Muscle layer of colon (tissue), 2 donors: Measurements from ENCODE around the gene TTF2.
"Not testable (repeated sequence)": the region's sequence is repeated elsewhere in the genome, so short reads cannot be mapped to it uniquely, and the experiment has no call there.

Experiments
- H3K27ac ChIP-seq: one replicate; pipeline ENCODE4 v1.7.0; 2013; ENCODE audit warnings: low read depth, mild to moderate bottlenecking, low read length, moderate library complexity
- H3K27me3 ChIP-seq, 2 donors: one replicate each; pipeline ENCODE4 v1.7.0; 2013; ENCODE audit warnings: low read length in 2 of 2, mild to moderate bottlenecking in 2 of 2; ENCODE audit not compliant: insufficient read depth in 2 of 2, control insufficient read depth in 1 of 2
- H3K36me3 ChIP-seq: one replicate; pipeline ENCODE4 v1.7.0; 2013; ENCODE audit warnings: mild to moderate bottlenecking, low read length; ENCODE audit not compliant: insufficient read depth
- H3K4me1 ChIP-seq: one replicate; pipeline ENCODE4 v1.7.0; 2013; ENCODE audit warnings: mild to moderate bottlenecking, low read length; ENCODE audit not compliant: insufficient read depth
- H3K4me3 ChIP-seq, 2 donors: one replicate each; pipeline ENCODE4 v1.7.0; 2013; ENCODE audit warnings: low read length in 2 of 2, low read depth in 1 of 2, mild to moderate bottlenecking in 1 of 2, moderate library complexity in 1 of 2
- H3K9ac ChIP-seq: one replicate; pipeline ENCODE4 v1.7.0; 2013; ENCODE audit warnings: low read length
- H3K9me3 ChIP-seq: one replicate; pipeline ENCODE4 v1.7.0; 2013; ENCODE audit warnings: mild to moderate bottlenecking, low read length
- donor health status: abdominal sarcoma.
- donor health status: Adenocarcinoma of cecum.

The TTF2 gene

DNA sequence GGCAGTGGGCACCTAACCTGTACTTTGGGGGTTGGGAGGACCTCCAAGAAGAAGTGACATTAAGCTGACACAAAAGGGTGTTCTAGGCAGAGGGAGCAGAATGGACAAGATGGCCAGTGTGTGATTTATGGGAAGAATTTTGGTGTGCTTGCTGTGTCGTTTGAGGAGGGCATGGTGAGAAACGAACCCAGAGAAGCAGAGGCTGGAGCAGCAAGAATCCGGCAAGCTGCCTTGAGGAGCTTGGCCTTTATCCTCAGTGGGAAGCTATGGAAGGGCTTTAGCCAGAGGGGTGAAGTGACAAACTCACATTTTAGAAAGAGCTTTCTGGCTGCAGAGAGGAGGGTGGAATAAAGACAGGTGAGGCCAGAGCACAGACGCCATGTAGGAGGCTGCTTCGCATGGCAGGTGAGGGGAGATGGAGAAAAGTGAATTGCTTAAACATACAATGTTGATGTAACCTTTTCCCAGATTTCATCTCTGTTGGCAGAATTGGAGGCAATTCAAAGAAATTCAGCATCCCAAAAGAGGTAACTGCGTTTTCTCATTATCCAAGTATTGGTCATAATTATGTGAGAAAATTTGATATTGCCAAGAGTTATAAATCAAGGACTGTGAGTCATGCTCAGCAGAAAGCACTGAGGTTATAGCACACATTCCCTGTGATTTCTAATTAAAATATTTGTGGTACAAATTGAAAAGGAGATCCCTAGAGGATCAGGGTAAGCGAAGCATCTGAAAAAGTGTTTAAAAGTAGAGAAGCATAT lies 34.9 kb downstream of the TTF2 start:
- peak overlapping the region; percentile 17 for H3K27ac ChIP-seq
- no peak overlapping the region for H3K9ac ChIP-seq
- H3K36me3 ChIP-seq = no peaks in the 10 kb centered on the region
- no peak overlapping the region for H3K4me3 ChIP-seq
- H3K9me3 ChIP-seq = no peaks in the 10 kb centered on the region
- peaks cover 7% of the 10 kb centered on the region for H3K4me1 ChIP-seq
- H3K27me3 ChIP-seq = no peaks in the 10 kb centered on the region

DNA sequence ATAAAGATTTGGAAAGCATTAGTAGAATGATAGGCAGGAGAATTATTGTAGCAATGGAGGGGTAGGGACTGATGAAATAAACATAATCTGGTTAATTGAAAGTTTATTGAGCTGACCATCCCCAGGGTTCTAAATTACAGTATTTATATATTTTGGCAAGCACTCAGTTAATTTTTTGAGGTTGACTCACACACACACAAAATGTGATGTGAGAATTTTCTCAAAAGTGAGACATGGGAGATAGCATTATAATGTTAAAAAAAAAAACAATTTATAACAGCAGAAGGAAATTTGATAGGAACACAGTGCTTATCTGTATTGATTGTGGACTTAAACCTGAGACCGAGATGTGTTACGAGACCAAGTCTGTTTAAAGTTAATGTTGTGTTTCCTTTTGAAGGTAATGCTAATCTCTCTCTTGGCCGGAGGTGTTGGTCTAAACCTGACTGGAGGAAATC lies 36.9 kb downstream of the TTF2 start:
- no peak overlapping the region for H3K27ac ChIP-seq
- H3K36me3 ChIP-seq = no peaks in the 10 kb centered on the region

DNA sequence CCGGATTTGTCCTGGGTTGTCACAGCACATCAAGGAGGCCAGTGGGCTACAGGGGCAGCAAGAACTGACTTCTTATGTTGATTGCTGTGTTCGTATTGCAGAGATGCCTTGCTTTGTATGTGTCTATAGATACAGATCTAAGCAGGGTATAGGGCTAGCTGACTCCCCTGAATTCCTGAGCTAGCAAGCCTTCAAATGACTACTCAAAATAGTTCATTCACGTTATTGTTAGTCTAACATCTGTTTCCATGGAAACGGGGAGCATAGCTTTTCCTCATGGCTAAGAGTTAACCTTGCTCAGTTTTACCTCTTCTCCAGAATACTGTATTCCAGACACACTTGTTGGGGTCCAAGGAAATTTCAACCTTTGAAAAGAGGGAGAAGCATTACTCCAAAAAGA lies 37.3 kb downstream of the TTF2 start:
- Histone ChIP-seq H3K27me3 (no peaks in the 10 kb centered on the region), H3K27ac (no peak overlapping the region), H3K4me3 (no peak overlapping the region), H3K36me3 (no peaks in the 10 kb centered on the region), H3K4me1 (peaks cover 7% of the 10 kb centered on the region), H3K9me3 (no peaks in the 10 kb centered on the region), H3K9ac (no peak overlapping the region)

More for the DNA sequence above, 36.9 kb downstream of the TTF2 start:
- no peak overlapping the region for H3K4me3 ChIP-seq
- no peaks in the 10 kb centered on the region for H3K27me3 ChIP-seq
- peaks cover 7% of the 10 kb centered on the region for H3K4me1 ChIP-seq
- no peak overlapping the region for H3K9ac ChIP-seq
- no peaks in the 10 kb centered on the region for H3K9me3 ChIP-seq

DNA sequence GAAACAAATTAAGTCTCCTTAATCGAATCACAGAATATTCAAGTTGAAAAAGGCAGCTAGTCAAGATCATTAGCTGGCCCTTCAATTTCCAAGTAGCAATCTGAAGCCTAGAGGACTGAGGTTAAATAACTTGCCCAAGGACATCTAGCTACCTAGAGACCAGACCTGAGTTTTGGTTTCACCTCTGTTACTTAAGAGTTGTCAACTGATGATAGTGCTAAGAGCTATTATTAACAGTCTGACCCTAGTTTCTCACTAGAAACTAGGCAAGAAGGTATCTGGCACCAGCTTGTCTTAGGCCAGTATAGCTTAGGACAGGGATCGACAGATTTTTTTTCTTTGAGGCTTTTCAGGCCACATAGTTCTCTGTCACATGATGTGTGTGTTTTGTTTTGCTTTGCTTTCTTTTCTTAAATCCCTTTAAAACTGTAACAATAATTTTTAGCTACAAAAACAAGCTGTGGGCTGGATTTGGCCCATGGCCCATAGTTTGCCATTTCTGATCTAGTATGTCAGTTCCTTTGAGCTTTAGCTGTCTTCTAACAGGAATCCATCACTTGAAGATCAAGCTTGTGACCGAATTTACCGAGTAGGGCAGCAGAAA lies 38.3 kb downstream of the TTF2 start:
- Histone ChIP-seq H3K27me3 (no peaks in the 10 kb centered on the region), H3K27ac (no peak overlapping the region), H3K9me3 (no peaks in the 10 kb centered on the region), H3K4me1 (peaks cover 7% of the 10 kb centered on the region), H3K9ac (no peak overlapping the region), H3K4me3 (no peak overlapping the region), H3K36me3 (no peaks in the 10 kb centered on the region)

DNA sequence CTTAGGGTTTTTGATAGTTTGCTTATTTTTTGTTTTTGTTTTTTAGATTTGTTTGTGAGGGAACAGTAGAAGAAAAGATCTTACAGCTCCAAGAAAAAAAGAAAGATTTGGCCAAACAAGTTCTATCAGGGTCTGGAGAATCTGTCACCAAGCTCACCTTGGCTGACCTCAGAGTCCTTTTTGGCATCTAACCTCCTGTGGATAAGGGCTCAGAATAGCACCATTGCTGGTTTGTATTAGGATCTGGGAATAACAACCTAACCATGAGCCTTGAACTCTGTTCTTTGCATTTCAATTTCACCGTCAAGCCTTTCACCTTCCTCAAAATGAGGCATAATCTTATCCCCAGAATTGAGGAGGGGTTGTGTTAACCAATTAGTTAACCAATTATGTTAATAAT lies 41.2 kb downstream of the TTF2 start:
- Histone ChIP-seq H3K27me3 (no peaks in the 10 kb centered on the region), H3K27ac (no peak overlapping the region), H3K36me3 (no peaks in the 10 kb centered on the region), H3K9ac (no peak overlapping the region), H3K9me3 (no peaks in the 10 kb centered on the region), H3K4me3 (no peak overlapping the region), H3K4me1 (no peaks in the 10 kb centered on the region)

DNA sequence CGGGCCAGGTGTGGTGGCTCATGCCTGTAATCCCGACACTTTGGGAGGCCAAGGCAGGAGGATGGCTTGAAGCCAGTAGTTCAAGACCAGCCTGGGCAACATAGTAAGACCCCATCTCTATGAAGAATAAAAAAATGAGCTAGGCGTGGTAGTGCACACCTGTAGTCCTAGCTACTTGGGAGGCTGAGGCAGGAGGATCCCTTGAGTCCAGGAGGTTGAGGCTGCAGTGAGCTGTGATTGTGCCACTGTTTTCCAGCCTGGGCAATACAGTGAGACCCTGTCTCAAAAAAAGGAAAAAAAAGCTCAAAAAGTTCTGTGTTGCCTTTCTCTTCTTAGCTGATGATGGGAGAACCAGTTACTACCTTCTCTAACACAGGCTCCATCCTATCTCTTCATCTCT lies 41.7 kb downstream of the TTF2 start:
- not testable (repeated sequence) for H3K27me3 ChIP-seq, H3K9ac ChIP-seq, H3K36me3 ChIP-seq, H3K9me3 ChIP-seq, H3K4me3 ChIP-seq, H3K4me1 ChIP-seq, H3K27ac ChIP-seq

DNA sequence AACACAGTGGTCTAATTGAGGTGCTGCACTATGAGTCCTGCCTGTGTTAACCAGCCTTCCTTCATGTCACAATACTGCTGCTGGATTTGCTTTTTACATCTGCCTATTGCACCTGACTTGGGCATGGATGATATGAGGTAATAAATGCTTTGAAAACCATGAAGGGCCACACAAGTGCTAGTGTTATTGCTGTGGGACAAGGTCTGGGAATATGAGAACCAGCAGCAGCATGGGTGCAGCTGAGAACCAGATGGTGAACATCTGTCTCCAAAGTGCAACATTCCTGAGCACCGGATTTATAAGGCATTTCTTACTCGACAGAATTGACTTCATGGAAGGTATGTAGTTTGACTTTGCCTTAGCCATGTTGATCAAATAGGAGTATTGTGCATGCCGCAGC lies 44.9 kb downstream of the TTF2 start:
- Histone ChIP-seq H3K27ac (no peak overlapping the region), H3K4me3 (no peak overlapping the region), H3K9me3 (no peaks in the 10 kb centered on the region), H3K27me3 (no peaks in the 10 kb centered on the region), H3K9ac (no peak overlapping the region), H3K4me1 (no peaks in the 10 kb centered on the region), H3K36me3 (peaks cover 8% of the 10 kb centered on the region)

DNA sequence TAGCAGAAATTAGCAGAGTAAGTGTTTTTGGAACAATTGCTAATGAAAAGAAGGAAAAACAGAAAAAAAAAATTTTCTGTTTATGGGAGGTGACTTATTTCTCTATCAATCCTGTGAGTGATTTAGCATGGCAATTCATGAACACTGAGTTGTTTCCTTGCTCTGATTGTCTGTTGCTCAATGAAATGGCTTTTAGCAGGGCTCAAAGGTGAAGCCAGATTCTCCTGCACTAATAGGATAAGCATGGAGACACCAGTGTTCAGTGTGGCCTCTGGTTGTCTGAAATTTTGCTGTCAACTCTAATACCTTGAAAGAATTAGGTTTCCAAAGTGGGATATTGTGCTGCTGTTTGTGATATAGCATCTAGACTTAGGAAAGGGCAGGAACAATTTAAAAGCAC lies 45.6 kb downstream of the TTF2 start:
- H3K4me1 ChIP-seq = no peaks in the 10 kb centered on the region
- H3K36me3 ChIP-seq = peaks cover 8% of the 10 kb centered on the region
- no peak overlapping the region for H3K9ac ChIP-seq
- H3K4me3 ChIP-seq = no peak overlapping the region
- H3K9me3 ChIP-seq = no peaks in the 10 kb centered on the region
- H3K27ac ChIP-seq = no peak overlapping the region
- H3K27me3 ChIP-seq = no peaks in the 10 kb centered on the region

DNA sequence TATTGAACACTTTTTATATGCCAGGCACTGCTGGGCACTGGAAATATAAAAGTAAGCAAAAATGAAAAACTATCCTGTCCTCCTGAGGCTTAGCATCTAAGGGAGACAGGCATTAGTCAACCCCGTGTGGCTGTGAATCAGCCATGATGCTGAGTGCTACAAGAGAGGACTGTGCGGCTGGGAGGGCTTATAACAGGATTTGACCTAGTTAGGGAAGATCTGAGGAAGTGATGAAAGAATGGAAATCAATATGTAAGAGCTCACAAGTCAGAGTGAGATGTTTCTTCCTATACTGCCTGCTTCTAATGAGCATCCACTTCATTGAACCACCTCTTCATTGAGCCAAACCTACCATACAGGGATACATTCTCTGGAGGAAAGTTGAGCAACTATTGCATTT lies 46.4 kb downstream of the TTF2 start:
- Histone ChIP-seq H3K36me3 (peaks cover 14% of the 10 kb centered on the region), H3K9ac (no peak overlapping the region), H3K27me3 (no peaks in the 10 kb centered on the region), H3K27ac (no peak overlapping the region), H3K4me1 (no peaks in the 10 kb centered on the region), H3K9me3 (no peaks in the 10 kb centered on the region), H3K4me3 (no peak overlapping the region)

DNA sequence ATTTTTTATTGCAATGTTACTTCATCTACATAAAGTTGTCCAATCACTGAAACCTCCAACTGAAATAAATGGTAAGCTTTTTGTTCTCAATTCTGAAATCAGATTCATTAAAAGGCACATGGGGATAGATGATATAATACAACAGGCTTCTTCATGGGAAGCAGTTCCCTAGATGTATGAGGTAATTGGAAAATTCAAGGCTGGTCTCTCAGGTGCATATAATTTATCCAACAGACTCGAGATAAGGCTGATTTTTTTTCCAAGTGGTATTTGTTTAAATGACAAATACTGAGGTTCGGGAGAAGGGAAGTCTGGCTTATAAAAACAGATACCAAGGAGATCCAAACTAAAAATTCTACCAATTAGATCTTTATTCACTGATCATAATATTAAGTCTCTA lies 47.2 kb downstream of the TTF2 start:
- Histone ChIP-seq H3K9me3 (no peaks in the 10 kb centered on the region), H3K4me1 (no peaks in the 10 kb centered on the region), H3K27me3 (no peaks in the 10 kb centered on the region), H3K36me3 (peaks cover 18% of the 10 kb centered on the region), H3K27ac (no peak overlapping the region), H3K4me3 (no peak overlapping the region), H3K9ac (no peak overlapping the region)

DNA sequence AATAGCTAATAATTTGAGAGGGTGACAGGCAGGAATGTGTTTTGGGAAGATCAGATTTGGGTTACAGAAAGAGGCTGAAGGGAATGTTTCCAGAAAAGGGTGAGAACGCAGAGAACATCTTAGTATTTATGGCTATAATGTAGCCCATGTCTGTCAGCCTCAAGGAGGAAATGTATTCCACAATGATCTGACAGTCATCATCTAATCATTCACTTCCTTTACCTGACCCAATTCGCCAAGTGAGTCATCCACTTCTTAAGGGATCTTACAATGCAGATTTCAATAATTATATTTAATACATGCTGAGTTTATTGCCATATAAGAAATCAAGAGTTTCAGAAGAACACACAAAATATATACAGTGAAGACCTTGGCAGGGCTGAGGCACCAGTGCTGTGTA lies 50.6 kb downstream of the TTF2 start:
- no peaks in the 10 kb centered on the region for H3K27me3 ChIP-seq
- no peaks in the 10 kb centered on the region for H3K9me3 ChIP-seq
- no peak overlapping the region for H3K27ac ChIP-seq
- no peaks in the 10 kb centered on the region for H3K4me1 ChIP-seq
- no peak overlapping the region for H3K9ac ChIP-seq
- H3K4me3 ChIP-seq = no peak overlapping the region
- H3K36me3 ChIP-seq = peaks cover 43% of the 10 kb centered on the region
